ENCODE measurements around the gene NXPH4. TPM values are rescaled to one million over a fixed set of nuclear protein-coding genes. Genes with fewer than 3 reads are reported as not detected.

NXPH4 gene
- total and polyA plus RNA-seq, 12 donors = 0.06 to 3.7 (median 0.46) TPM; not detected in 3

DNA sequence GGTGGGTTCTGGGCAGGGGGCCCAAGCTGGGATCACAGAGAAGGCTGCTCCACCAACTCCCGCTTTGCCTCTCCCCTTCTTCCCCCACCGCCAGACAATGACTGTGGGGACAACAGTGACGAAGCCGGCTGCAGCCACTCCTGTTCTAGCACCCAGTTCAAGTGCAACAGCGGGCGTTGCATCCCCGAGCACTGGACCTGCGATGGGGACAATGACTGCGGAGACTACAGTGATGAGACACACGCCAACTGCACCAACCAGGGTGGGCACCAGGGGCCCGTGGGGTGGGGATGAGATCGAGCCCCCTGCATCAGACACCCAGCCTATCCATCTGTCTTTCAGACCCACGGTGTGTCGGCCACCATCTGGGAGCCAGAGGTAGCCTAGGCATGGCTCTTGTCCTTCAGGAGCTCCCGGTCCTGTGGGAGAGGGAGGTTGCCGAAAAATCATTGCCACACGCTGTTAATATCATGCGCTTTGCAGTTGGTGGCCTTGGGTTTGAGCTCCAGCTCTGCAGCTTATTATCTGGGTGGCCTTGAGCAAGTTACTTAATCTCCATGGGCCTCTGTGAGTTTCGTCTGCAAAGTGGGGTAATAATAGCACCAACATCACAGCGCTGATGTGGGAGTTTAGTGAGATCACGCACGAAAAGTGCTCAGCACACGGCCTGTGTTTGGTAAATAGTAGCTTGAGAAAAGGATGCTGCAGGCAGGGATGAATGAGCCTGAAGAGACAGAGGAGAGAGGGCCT lies 47.4 kb upstream of the NXPH4 start:
- peaks cover 0 to 82% of the 10 kb centered on the region in 2 donors for H3K36me3 ChIP-seq (replicated peaks in 1 of 2)
- WGBS, 4 donors = 60 to 77% (median 70%) methylated on average over 21 to 23 of the region's 23 CpGs
- peak in 6 of 7 donors; percentile 60 to 76 (median 66) for DNase-seq
- H3K27ac ChIP-seq = peak overlapping the region in 1 of 5 donors; percentile 52
- TF ChIP-seq POLR2A (IDR thresholded peaks at IDR 0.05) = no peak
- TF ChIP-seq, protein P1, sequence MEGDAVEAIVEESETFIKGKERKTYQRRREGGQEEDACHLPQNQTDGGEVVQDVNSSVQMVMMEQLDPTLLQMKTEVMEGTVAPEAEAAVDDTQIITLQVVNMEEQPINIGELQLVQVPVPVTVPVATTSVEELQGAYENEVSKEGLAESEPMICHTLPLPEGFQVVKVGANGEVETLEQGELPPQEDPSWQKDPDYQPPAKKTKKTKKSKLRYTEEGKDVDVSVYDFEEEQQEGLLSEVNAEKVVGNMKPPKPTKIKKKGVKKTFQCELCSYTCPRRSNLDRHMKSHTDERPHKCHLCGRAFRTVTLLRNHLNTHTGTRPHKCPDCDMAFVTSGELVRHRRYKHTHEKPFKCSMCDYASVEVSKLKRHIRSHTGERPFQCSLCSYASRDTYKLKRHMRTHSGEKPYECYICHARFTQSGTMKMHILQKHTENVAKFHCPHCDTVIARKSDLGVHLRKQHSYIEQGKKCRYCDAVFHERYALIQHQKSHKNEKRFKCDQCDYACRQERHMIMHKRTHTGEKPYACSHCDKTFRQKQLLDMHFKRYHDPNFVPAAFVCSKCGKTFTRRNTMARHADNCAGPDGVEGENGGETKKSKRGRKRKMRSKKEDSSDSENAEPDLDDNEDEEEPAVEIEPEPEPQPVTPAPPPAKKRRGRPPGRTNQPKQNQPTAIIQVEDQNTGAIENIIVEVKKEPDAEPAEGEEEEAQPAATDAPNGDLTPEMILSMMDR (IDR thresholded peaks at IDR 0.05) = no peak
- H3K4me1 ChIP-seq (replicated peaks in 1 of 2) = no peaks in the 10 kb centered on the region
- H3K27me3 ChIP-seq = no peaks in the 10 kb centered on the region
- H3K4me3 ChIP-seq = no peak overlapping the region
- no peaks in the 10 kb centered on the region for H3K9me3 ChIP-seq (replicated peaks in 1 of 3)
- intact Hi-C loops (cut with DNase I) = no loop called here

GRCh38 chr12:57169969-57170368 lies 46.6 kb upstream of the NXPH4 start:
- intact Hi-C loops (cut with DNase I) = no loop called here
- no peaks in the 10 kb centered on the region for H3K4me1 ChIP-seq (replicated peaks in 1 of 2)
- no peaks in the 10 kb centered on the region for H3K9me3 ChIP-seq (replicated peaks in 1 of 3)
- H3K27ac ChIP-seq = peak overlapping the region in 1 of 5 donors; percentile 52
- H3K27me3 ChIP-seq = no peaks in the 10 kb centered on the region
- DNase-seq = no peak
- WGBS, 4 donors = 71 to 84% (median 82%) methylated on average over 7 of the region's 7 CpGs
- H3K36me3 ChIP-seq (replicated peaks in 1 of 2) = peaks cover 0 to 82% of the 10 kb centered on the region in 2 donors
- TF ChIP-seq, protein P1 (IDR thresholded peaks at IDR 0.05) = no peak
- H3K4me3 ChIP-seq = no peak overlapping the region

GRCh38 chr12:57170408-57170807 lies 46.2 kb upstream of the NXPH4 start:
- H3K27ac ChIP-seq = no peak overlapping the region
- 88 to 100% (median 94%) methylated on average over 1 of the region's 1 CpG for WGBS, 4 donors

DNA sequence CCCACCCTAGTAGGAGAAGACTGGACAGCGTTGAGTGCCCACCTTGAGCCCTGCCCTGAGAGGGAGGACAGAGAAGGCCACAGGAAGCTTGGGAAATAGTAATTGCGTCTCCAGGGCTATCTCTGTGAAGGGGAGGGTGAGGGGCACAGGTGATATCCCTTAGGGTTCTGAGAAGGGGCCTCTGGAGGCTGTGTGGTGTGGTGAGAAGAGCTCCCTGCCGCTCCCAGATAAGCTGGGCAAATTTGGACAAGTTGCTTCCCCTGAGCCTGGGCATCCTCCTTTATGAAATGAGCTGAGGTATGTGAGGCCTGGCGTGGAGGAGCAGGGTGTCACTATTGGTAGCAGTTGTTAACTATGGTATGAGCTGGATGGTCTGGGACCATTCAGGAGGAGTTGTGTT lies 45.7 kb upstream of the NXPH4 start:
- intact Hi-C loops (cut with DNase I) = no loop called here
- no peak for TF ChIP-seq POLR2A (IDR thresholded peaks at IDR 0.05)
- TF ChIP-seq, protein P1 (IDR thresholded peaks at IDR 0.05) = no peak
- DNase-seq = no peak
- H3K4me3 ChIP-seq = no peak overlapping the region
- WGBS, 4 donors = 81 to 94% (median 85%) methylated on average over 4 of the region's 4 CpGs
- H3K27ac ChIP-seq = peak overlapping the region in 2 of 5 donors; percentile 41 to 48
- H3K4me1 ChIP-seq (replicated peaks in 1 of 2) = no peaks in the 10 kb centered on the region
- H3K36me3 ChIP-seq (replicated peaks in 1 of 2) = peaks cover 0 to 82% of the 10 kb centered on the region in 2 donors
- no peaks in the 10 kb centered on the region for H3K27me3 ChIP-seq
- no peaks in the 10 kb centered on the region for H3K9me3 ChIP-seq (replicated peaks in 1 of 3)

More at GRCh38 chr12:57170408-57170807, 46.2 kb upstream of the NXPH4 start:
- Histone ChIP-seq H3K4me3 (no peak overlapping the region), H3K9me3 (replicated peaks in 1 of 3) (no peaks in the 10 kb centered on the region), H3K27me3 (no peaks in the 10 kb centered on the region), H3K36me3 (replicated peaks in 1 of 2) (peaks cover 0 to 82% of the 10 kb centered on the region in 2 donors), H3K4me1 (replicated peaks in 1 of 2) (no peaks in the 10 kb centered on the region)
- DNase-seq = no peak
- intact Hi-C loops (cut with DNase I) = no loop called here
- no peak for TF ChIP-seq POLR2A (IDR thresholded peaks at IDR 0.05)
- TF ChIP-seq, protein P1 (IDR thresholded peaks at IDR 0.05) = no peak

All from adrenal gland (tissue), 12 donors.